ENCODE measurements around the gene NTSR1.

- TF ChIP-seq CTCF (IDR thresholded peaks at IDR 0.05) (no peak), ZFX (IDR thresholded peaks at IDR 0.05; ENCODE audit: borderline replicate concordance) (no peak)
Observed at GRCh38 chr20:62762376-62762775, 53.7 kb downstream of the NTSR1 start.
